ENCODE data around the gene SARDH. TPM values are rescaled to one million over a fixed set of nuclear protein-coding genes. Genes with fewer than 3 reads are reported as not detected.

The SARDH gene
- total RNA-seq, 1 experiment from 2014 or later, result 5.3 TPM

DNA sequence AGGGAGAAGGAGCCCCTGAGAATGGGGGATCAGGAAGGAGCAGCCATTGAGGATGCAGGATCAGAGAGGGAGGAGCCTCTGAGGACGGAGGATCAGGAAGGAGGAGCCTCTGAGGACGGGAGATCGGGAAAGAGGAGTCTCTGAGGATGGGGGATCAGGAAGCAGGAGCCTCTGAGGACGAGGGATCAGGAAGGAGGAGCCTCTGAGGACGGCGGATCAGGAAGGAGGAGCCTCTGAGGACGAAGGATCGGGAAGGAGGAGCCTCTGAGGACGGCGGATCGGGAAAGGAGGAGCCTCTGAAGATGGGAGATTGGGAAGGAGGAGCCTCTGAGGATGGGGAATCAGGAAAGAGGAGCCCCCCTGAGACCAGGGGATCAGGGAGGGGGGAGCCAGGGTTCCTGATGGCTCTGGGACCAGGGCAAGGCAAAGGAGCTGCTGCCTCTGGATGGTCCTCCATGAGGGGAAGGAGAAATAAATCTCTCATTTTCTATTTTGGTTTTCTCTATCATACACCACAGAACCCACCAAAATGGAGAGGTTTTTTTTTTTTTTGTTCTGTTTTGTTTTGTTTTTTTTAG is 22.6 kb upstream of the SARDH start:
- Histone ChIP-seq H2AFZ (ENCODE audit: low read length) (no peak overlapping the region), H3K4me1 (ENCODE audit: insufficient read depth, low read length) (no peaks in the 10 kb centered on the region), H3K9ac (ENCODE audit: extremely low read depth, insufficient read length, low read length) (no peak overlapping the region), H3K27ac (ENCODE audit: insufficient read length, low read depth, low read length) (no peak overlapping the region), H3K27me3 (ENCODE audit: insufficient read depth, low read length) (no peaks in the 10 kb centered on the region), H3K56ac (ENCODE audit: insufficient read length, low read depth, low read length) (no peak overlapping the region), H4K5ac (ENCODE audit: insufficient read length, low read depth, low read length) (no peak overlapping the region), H2BK20ac (ENCODE audit: low read depth, low read length, poor library complexity, severe bottlenecking) (no peak overlapping the region), H4K91ac (ENCODE audit: insufficient read length, low read depth, low read length) (no peak overlapping the region), H3T11ph (ENCODE audit: low read length) (no peak overlapping the region), H4K8ac (replicated peaks; ENCODE audit: insufficient read length, low read depth, low read length) (no peak overlapping the region), H3K4ac (ENCODE audit: low read depth, low read length) (no peak overlapping the region), H3K18ac (ENCODE audit: insufficient read length, low read depth, low read length) (no peak overlapping the region), H3K23me2 (ENCODE audit: insufficient read length, low read depth, low read length, poor library complexity, severe bottlenecking) (no peaks in the 10 kb centered on the region), H3K9me3 (ENCODE audit: control insufficient read depth, low read depth, low read length) (no peaks in the 10 kb centered on the region), H3K14ac (ENCODE audit: insufficient read depth, low read length) (no peak overlapping the region), H2BK12ac (ENCODE audit: insufficient read length, low read depth, low read length) (no peak overlapping the region), H4K20me1 (ENCODE audit: control insufficient read depth, insufficient read depth, insufficient read length) (no peaks in the 10 kb centered on the region), H2BK120ac (ENCODE audit: low read depth, low read length, poor library complexity, severe bottlenecking) (no peak overlapping the region), H3K4me2 (ENCODE audit: insufficient read depth, insufficient read length, low read length) (no peak overlapping the region), H2BK15ac (ENCODE audit: low read depth, low read length) (no peak overlapping the region), H3K23ac (ENCODE audit: insufficient read length, low read depth, low read length) (no peak overlapping the region), H3K79me1 (ENCODE audit: insufficient read depth, low read depth, low read length, poor library complexity, severe bottlenecking) (no peaks in the 10 kb centered on the region), H3K79me2 (ENCODE audit: insufficient read depth, low read length) (no peaks in the 10 kb centered on the region), H2BK5ac (ENCODE audit: insufficient read length, low read length) (no peak overlapping the region), H2AK5ac (ENCODE audit: insufficient read length, low read length) (no peak overlapping the region)
- WGBS (ENCODE audit: extremely low coverage, insufficient read length, low lambda C conversion rate), result no CpG with 5 or more reads among the region's 11 CpGs
- Mint-ChIP-seq H3K4me1 (peaks cover 2 to 6% of the 10 kb centered on the region in 2 experiments; a peak in 3 of 4 replicates), H3K4me3 (no peak overlapping the region), H3K9me3 (no peaks in the 10 kb centered on the region), H3K27me3 (ENCODE audit: low read depth) (no peaks in the 10 kb centered on the region; the same call in 1 of the 2 replicates), H3K36me3 (ENCODE audit: insufficient read depth in 1 of 3, low read depth in 3 of 3) (peaks cover 10 to 39% (median 22%) of the 10 kb centered on the region in 3 experiments; a peak in 6 of 7 replicates), H3K27ac (no peak overlapping the region)
- TF ChIP-seq, protein P1, sequence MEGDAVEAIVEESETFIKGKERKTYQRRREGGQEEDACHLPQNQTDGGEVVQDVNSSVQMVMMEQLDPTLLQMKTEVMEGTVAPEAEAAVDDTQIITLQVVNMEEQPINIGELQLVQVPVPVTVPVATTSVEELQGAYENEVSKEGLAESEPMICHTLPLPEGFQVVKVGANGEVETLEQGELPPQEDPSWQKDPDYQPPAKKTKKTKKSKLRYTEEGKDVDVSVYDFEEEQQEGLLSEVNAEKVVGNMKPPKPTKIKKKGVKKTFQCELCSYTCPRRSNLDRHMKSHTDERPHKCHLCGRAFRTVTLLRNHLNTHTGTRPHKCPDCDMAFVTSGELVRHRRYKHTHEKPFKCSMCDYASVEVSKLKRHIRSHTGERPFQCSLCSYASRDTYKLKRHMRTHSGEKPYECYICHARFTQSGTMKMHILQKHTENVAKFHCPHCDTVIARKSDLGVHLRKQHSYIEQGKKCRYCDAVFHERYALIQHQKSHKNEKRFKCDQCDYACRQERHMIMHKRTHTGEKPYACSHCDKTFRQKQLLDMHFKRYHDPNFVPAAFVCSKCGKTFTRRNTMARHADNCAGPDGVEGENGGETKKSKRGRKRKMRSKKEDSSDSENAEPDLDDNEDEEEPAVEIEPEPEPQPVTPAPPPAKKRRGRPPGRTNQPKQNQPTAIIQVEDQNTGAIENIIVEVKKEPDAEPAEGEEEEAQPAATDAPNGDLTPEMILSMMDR (conservative IDR thresholded peaks at IDR 0.05), result no peak
- no peak for DNase-seq

Data from H9 (cell line).